Activated T-cell treated with anti-CD3 and anti-CD28 coated beads for 1 hour (primary cell): Measurements from ENCODE around the gene MZT2A.
"Not testable (repeated sequence)": the region's sequence is repeated elsewhere in the genome, so short reads cannot be mapped to it uniquely, and the experiment has no call there.

Experiments used
- DNase-seq: peaks from one replicate; pipeline ENCODE4 v3.0.0-alpha.2; 2020; ENCODE audit warnings: low read depth

The MZT2A gene

GRCh38 chr2:131492418-131493198 lies 411 bp upstream of the MZT2A start:
- DNase-seq = peak; percentile 92

GRCh38 chr2:131491469-131491836 lies 744 bp downstream of the MZT2A start:
- DNase-seq = not testable (repeated sequence)

- DNase-seq = peak; percentile 12
Measured at GRCh38 chr2:131490616-131491468, 1.4 kb downstream of the MZT2A start.

- no peak for DNase-seq
Measured at GRCh38 chr2:131488306-131489205, 3.6 kb downstream of the MZT2A start.

GRCh38 chr2:131486201-131486902 lies 5.8 kb downstream of the MZT2A start:
- DNase-seq = not testable (repeated sequence)

GRCh38 chr2:131484906-131485460 lies 7.2 kb downstream of the MZT2A start:
- DNase-seq = not testable (repeated sequence)

- not testable (repeated sequence) for DNase-seq
Measured at GRCh38 chr2:131483981-131484820, 8.0 kb downstream of the MZT2A start.

GRCh38 chr2:131482506-131483155 lies 9.6 kb downstream of the MZT2A start:
- DNase-seq = not testable (repeated sequence)

GRCh38 chr2:131480351-131480750 lies 11.8 kb downstream of the MZT2A start:
- not testable (repeated sequence) for DNase-seq

- DNase-seq = not testable (repeated sequence)
Measured at GRCh38 chr2:131478850-131479461, 13.2 kb downstream of the MZT2A start.

- not testable (repeated sequence) for DNase-seq
Measured at GRCh38 chr2:131478074-131478849, 13.9 kb downstream of the MZT2A start.

- not testable (repeated sequence) for DNase-seq
Measured at GRCh38 chr2:131477227-131477626, 15.0 kb downstream of the MZT2A start.

- DNase-seq = not testable (repeated sequence)
Measured at GRCh38 chr2:131476363-131476762, 15.8 kb downstream of the MZT2A start.

GRCh38 chr2:131475831-131476230 lies 16.4 kb downstream of the MZT2A start, which contains the start of gene TUBA3D:
Gene TUBA3D, plus strand, starts transcription at chr2:131476119. Its CDS starts 81 bp downstream, at chr2:131476200.
- no peak for DNase-seq

- not testable (repeated sequence) for DNase-seq
Measured at GRCh38 chr2:131473266-131473665, 18.9 kb downstream of the MZT2A start.

- not testable (repeated sequence) for DNase-seq
Measured at GRCh38 chr2:131471624-131472023, 20.6 kb downstream of the MZT2A start.

- DNase-seq = not testable (repeated sequence)
Measured at GRCh38 chr2:131470944-131471343, 21.3 kb downstream of the MZT2A start.

- not testable (repeated sequence) for DNase-seq
Measured at GRCh38 chr2:131467722-131468121, 24.5 kb downstream of the MZT2A start.
